HG03442 (cell line): Measurements from ENCODE around the gene PDHX.

ENCODE experiments used
- ATAC-seq: cut with Tn5 transposase; IDR thresholded peaks from one replicate; pipeline ENCODE4 v1.9.1; 2021; ENCODE audit warnings: mild to moderate bottlenecking, moderate library complexity; ENCODE audit not compliant: unreplicated experiment

Gene PDHX

DNA sequence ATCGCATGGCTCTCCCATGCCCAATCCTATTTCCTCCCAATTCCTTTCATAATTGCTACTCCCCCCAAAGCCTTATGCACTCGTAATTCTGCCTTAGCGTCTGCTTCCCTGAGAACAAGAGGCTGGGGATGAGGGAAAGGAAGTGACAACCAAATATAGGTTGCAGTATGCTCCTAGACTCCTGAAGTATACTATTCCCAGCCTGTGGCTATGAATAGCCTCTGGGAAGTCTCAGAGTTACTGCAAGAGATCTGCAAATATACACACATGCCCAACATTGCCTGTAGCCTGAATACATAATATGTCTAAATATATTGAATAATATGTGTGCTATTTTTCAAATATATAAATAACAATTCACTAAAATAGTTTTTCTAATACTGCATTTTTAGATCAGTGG is 126.5 kb downstream of the PDHX start:
- no peak for ATAC-seq

DNA sequence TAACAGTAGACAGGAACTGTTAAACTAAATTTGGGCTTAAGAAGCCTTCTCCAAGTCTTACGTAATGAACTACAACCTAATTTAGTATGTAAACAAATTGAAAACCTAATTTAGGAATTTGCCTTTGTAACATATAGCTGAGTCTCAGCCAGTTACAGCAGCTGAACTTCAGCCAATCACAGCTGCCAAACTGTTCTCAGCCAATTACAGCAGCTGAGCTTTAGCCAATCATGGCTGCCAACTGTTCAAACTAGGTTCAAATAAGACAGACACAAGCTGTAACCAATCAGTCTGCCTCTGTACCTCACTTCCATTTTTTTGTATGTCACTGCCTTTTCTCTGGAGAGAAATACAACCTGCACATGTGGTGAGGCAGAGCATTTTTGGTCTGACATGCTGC is 127.5 kb downstream of the PDHX start:
- ATAC-seq = no peak

- peak; percentile 37 for ATAC-seq
Observed at GRCh38 chr11:35045236-35045820, 128.9 kb downstream of the PDHX start.
